ENCODE measurements around the gene PEAK1. TPM values are rescaled to one million over a fixed set of nuclear protein-coding genes. Genes with fewer than 3 reads are reported as not detected.

PEAK1 gene
- total RNA-seq, 1 experiment from 2014 or later, result 36.7 TPM

DNA sequence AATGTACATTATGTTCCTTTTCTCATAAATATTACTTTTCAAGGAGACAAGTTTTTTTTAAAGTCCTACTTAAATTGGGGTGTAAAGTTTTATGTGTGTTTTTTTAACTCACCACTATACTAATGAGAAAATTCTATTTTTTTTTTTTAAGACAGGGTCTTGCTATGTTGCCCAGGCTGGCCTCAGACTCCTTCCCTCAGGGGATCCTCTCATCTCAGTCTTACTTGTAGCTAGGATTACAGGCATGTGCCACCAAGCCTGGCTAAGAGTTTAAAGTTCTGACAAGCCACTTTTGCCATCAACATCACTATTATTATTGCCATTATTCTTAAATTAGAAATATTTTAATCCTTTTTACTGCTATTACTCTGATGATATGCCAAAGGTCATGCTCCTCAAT, 356.7 kb downstream of the PEAK1 start:
- no peak overlapping the region for H3K27ac ChIP-seq (ENCODE audit: low read depth, low read length, poor library complexity, severe bottlenecking)
- H3K36me3 ChIP-seq (ENCODE audit: insufficient read depth, low read length, poor library complexity, severe bottlenecking), result no peaks in the 10 kb centered on the region
- intact Hi-C loops (cut with micrococcal nuclease; ENCODE audit: unreplicated experiment), result no loop called here
- peaks cover 62% of the 10 kb centered on the region for H3K4me1 ChIP-seq (ENCODE audit: insufficient read depth, low read length, poor library complexity, severe bottlenecking)
- H3K9me3 ChIP-seq (ENCODE audit: low read depth, low read length, poor library complexity, severe bottlenecking), result no peaks in the 10 kb centered on the region
- BruUV-seq (replicated peaks), result no TSS peak
- no peaks in the 10 kb centered on the region for H3K27me3 ChIP-seq (replicated peaks; ENCODE audit: insufficient read depth, low read depth, low read length, poor library complexity)
- no peak overlapping the region for H3K4me3 ChIP-seq (ENCODE audit: low read depth, low read length, poor library complexity, severe bottlenecking)
- no peak for DNase-seq (ENCODE audit: low spot score)
- CTCF ChIA-PET, result no interaction called here
- no peak for TF ChIP-seq CTCF (conservative IDR thresholded peaks at IDR 0.05; ENCODE audit: low read depth, low read length)
- no peak for TF ChIP-seq EZH2 (IDR thresholded peaks at IDR 0.05; ENCODE audit: borderline replicate concordance, low read depth, low read length, poor library complexity, severe bottlenecking)
- POLR2A ChIA-PET (ENCODE audit: low non-redundant PET), result no interaction called here

DNA sequence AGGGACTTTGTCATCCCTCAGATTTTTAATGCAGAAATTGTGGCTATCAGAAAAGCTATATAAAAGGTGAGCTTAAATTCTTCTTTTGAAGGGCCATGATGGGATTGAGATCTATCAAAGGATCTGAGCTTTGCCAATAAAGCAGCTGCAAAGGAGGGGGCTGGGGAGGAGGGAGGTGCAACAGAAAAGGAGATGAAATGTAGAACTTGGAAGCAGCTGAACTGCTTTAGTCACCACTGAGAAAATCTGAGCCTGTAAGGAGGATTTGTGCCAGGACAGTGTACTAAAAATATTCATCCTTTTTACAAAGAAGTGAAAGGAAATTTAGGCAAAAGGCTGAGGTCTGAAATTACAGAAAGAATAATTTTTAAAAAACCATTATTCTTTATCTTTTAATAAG, 359.4 kb downstream of the PEAK1 start:
- ChIA-PET POLR2A (ENCODE audit: low non-redundant PET) (no interaction called here), CTCF (interaction anchor here (0.6 kb wide), 1 partner anchor 1139 kb away, joined by 3 read pairs; no protein-coding TSS in a partner anchor)
- DNase-seq (ENCODE audit: low spot score), result no peak
- Histone ChIP-seq H3K4me1 (ENCODE audit: insufficient read depth, low read length, poor library complexity, severe bottlenecking) (peaks cover 61% of the 10 kb centered on the region), H3K9me3 (ENCODE audit: low read depth, low read length, poor library complexity, severe bottlenecking) (no peaks in the 10 kb centered on the region), H3K36me3 (ENCODE audit: insufficient read depth, low read length, poor library complexity, severe bottlenecking) (no peaks in the 10 kb centered on the region), H3K27me3 (replicated peaks; ENCODE audit: insufficient read depth, low read depth, low read length, poor library complexity) (no peaks in the 10 kb centered on the region), H3K27ac (ENCODE audit: low read depth, low read length, poor library complexity, severe bottlenecking) (peak overlapping the region; percentile 38), H3K4me3 (ENCODE audit: low read depth, low read length, poor library complexity, severe bottlenecking) (no peak overlapping the region)
- TF ChIP-seq CTCF (conservative IDR thresholded peaks at IDR 0.05; ENCODE audit: low read depth, low read length), result no peak
- no peak for TF ChIP-seq EZH2 (IDR thresholded peaks at IDR 0.05; ENCODE audit: borderline replicate concordance, low read depth, low read length, poor library complexity, severe bottlenecking)
- intact Hi-C loops (cut with micrococcal nuclease; ENCODE audit: unreplicated experiment), result no loop called here
- BruUV-seq (replicated peaks), result no TSS peak

- H3K9me3 ChIP-seq (ENCODE audit: low read depth, low read length, poor library complexity, severe bottlenecking), result no peaks in the 10 kb centered on the region
- no peak overlapping the region for H3K27ac ChIP-seq (ENCODE audit: low read depth, low read length, poor library complexity, severe bottlenecking)
- ChIA-PET POLR2A (ENCODE audit: low non-redundant PET) (no interaction called here), CTCF (no interaction called here)
- BruUV-seq (replicated peaks), result no TSS peak
- no peaks in the 10 kb centered on the region for H3K27me3 ChIP-seq (replicated peaks; ENCODE audit: insufficient read depth, low read depth, low read length, poor library complexity)
- no peak for DNase-seq (ENCODE audit: low spot score)
- H3K4me1 ChIP-seq (ENCODE audit: insufficient read depth, low read length, poor library complexity, severe bottlenecking), result peaks cover 56% of the 10 kb centered on the region
- no peaks in the 10 kb centered on the region for H3K36me3 ChIP-seq (ENCODE audit: insufficient read depth, low read length, poor library complexity, severe bottlenecking)
- TF ChIP-seq EZH2 (IDR thresholded peaks at IDR 0.05; ENCODE audit: borderline replicate concordance, low read depth, low read length, poor library complexity, severe bottlenecking), result no peak
- TF ChIP-seq CTCF (conservative IDR thresholded peaks at IDR 0.05; ENCODE audit: low read depth, low read length), result no peak
- H3K4me3 ChIP-seq (ENCODE audit: low read depth, low read length, poor library complexity, severe bottlenecking), result no peak overlapping the region
- intact Hi-C loops (cut with micrococcal nuclease; ENCODE audit: unreplicated experiment), result no loop called here
Observed at GRCh38 chr15:77059786-77060361, 360.0 kb downstream of the PEAK1 start.
